Measurements from ENCODE around the gene TMEM145.
A peak's percentile ranks its signal among the peaks of the same experiment; 100 is the strongest.

The TMEM145 gene

DNA sequence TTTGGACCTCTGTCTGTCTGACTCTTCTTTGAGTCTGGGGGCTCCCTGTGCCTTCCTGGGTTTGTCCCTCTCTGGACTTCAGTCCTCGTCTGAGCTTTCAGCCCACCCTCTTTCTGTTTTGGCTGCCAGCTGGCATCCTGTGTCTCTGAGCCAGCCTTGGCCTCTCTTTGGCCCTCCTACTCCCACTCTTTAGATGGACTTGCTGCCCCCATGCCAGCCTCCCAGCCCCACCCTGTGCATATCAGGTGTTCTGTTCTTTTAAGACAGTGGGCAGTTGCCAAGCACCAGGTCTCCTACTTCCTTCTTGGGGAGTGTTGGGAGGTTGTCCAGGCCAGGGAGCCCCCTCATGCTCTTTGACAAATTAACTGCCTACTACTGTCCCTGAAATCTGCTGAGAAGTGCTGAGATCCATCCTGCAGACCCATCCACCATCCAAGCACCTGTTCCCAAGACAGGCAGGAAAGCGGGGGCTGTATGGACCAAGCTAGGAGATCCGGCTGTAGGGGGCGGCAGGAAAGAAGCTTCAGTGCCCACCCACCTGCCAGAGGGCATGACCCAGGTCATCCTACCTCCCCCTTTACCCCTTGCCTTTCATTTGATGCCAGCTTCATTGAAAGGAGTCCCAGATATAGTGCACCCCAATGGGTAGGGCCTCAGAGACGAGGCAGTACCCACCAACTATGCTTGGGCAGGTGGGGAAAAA, 34.5 kb upstream of the TMEM145 start:
- DNase-seq: no peak

DNA sequence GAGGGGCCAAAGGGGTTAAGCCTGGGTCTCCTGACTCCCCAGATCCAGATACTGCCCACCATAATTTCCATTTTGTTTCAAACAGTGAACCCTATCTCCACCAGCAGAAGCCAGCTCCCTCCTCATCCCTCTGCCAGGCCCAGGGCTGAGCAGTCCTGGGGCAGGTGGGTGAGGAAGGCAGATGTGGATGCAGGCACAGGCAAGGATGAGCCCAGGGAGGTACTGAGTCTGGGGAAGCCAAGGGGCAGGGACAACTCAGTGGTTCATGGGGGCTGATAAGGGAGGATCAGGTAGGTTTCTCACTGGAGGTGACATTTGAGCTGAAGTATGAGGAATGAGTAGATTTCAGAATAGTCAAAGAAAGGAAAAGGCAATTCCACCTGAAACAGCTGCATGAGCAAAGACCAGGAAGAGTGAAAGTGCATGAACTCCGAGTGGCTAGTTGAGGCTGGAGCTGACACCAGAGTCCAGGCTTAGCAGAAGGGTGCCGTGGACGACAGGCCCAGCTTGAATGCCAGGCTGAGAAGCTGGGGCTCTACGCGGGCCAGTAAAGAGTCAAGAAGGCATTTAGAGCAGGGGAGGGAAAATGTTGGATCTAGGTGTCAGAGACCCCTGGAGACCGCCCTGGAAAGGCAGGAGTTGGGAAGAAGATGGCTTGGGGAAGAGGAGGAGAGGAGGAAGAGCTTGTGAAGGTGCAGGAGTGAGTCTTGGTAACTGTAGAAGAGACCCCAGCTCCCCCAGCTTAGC, 33.8 kb upstream of the TMEM145 start:
- no peak for DNase-seq

DNA sequence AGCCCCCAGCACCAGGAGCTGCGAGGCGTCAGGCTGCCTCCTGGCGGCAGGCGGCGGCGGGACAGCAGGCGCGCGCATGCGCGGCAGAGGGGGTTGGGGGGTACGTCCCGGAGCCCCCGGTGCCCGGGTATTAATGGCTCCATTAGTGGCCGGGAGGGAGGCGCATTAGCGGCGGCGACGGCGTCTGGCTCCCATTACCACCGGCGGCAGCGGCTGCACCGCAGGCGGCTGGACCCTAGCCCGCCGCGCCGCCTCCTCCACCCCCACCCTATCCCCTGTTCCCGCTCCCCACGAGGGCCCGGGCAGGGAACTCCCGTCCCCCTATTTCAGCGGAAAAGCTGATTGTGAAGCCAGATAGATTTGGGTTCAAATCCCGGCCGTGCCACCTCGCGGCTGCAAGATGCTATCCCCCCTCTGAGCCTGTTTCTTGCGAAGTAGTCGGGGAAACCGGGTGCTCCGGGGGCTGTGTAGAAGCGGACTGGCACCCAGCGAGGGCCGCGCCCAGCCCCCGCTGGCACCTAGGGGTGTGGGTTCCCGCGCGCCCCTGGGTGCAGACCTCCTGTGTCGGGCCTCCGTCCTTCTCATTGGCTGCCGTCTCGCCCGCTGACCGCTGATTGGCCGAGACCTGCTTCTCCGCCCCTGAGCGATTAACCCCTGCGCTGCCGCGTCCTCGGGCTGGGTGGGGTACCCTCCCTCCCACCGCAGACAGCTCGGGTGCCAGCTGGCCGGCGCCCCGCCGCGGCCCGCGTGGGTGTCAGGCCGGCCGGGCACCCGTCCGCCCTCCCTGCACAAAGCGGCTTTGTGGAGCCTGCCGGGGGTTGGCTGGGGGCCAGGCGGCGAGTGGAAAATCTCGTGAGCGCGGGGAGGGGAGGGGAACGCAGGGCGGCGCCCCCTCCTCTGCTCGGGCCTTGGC, 33.0 kb upstream of the TMEM145 start:
- peak; percentile 81 for DNase-seq

DNA sequence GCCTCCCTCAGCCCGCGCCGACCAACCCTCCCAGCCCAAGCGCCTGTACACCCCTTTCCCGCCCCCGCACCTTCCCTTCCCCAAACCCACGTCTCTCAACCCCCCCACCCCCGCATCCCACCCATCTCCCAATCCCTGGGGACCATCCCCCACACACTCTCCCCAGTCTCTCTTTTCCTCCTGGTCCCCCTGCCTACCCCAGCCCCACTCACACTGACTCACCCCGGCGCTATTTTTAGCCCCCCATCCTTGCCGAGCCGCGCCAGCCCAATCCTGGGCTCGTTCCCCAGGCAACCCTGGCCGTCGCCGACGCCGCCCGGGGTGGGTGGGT, 32.3 kb upstream of the TMEM145 start:
- DNase-seq: no peak

- peak; percentile 17 for DNase-seq
These were observed 31.8 kb upstream of the TMEM145 start for GRCh38 chr19:42281146-42281826.

- no peak for DNase-seq
These were observed 31.0 kb upstream of the TMEM145 start for GRCh38 chr19:42281827-42282762.

DNA sequence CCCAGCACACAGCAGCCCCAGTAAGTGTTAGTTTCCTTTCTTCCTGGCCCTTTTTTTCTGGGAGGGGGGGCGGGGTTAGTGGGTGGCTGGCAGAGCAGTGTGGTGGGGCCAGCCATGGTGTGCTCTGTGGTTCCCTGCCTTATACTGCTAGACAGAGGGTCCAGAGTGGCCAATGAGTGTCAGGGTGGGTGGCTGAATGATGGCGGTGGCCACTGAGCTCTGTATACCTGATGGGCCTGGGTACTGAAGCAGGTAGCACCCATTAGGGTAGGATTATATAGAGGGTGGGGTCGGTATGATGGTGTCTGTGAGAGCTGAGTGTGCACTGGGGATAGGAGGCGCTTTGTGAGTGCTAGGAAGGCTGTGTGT, 30.3 kb upstream of the TMEM145 start:
- DNase-seq: no peak

DNA sequence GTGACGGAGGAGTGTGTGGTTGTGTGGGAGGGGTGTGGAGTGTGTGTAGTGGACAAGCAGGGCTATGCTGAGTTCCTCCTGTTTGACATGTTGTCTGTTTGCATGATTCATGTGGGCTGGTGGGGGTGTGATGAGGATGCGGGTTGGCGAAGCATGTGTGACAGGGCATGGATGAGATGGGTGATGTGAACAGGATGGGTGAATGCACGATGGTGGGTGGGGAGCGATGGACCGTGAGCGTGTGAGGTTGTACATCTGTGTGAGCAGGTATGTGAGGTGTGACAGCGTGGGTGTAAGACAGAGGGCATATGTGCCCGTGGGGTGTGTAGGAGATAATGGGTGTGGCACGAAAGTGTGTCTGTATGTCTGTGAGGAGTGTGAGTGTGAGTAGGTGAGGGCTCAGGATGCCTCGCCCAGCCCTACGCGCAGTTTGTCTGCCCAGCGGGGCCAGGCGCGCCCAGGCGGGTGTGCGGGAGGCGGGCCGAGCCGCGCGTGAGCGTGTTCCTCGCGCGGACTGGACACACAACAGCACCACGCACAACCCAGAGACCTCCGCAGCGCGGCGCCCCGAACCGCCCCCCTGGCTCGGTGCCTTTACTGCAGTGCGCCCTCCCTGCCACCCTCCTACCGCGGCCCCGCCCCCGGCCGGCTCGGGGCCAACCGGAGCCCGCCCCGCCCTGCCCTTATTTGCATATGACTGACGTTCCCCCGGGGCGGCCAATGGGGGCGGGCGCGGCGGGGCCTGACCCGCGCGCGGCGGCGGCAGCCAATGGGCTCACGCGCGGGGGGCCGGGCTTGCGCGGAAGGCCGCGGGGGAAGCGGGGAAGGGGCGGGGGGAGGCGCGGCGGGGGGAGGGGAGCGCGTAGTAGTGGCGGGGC, 29.7 kb upstream of the TMEM145 start:
- DNase-seq: peak; percentile 95

DNA sequence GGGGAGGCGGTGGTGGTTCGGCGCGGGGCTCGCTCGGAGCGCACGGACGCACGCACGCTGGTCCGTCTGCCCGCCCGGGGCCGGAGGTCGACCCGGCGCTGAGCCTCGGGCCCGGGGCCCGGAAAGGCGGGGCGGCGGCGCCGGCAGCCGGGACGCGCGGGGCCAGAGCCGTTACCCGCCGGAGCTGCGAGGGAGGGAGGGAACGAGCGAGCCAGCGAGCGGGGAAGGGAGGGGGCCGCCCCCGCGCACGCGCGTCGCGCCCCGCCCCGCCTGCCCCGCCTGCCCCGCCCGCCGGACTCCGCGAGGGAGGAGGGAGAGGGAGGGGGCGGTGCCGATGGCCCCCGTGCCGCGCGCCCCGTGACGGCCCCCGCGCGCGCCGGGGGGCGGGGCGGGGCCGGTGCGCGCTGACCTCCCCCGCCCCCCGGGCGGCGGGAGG, 29.0 kb upstream of the TMEM145 start:
- DNase-seq: peak; percentile 88

- peak; percentile 26 for DNase-seq
These were observed 28.3 kb upstream of the TMEM145 start for GRCh38 chr19:42284591-42285341.

DNA sequence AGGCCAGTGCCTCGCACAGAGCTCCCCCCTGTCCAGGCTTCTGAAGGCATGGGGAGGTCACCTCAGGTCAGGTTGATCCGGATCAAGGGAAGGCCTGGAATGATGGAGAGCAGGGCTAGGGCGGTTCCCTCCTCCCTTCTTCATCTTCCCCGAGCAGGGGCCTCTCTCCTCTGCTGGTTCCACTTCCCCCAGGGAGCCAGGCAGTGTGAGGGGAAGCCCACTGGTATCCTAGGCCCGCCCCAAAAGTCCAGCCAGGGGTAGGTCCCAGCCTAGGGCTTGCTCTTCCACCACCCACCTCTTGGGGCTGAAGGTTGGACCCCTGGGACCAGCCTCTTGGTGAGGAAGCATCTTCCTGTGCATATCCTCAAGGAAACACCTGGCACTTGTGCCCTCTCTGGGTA, 27.6 kb upstream of the TMEM145 start:
- DNase-seq: no peak

GRCh38 chr19:42285988-42286348, 27.1 kb upstream of the TMEM145 start:
- no peak for DNase-seq

GRCh38 chr19:42286349-42287016, 26.6 kb upstream of the TMEM145 start:
- no peak for DNase-seq

DNA sequence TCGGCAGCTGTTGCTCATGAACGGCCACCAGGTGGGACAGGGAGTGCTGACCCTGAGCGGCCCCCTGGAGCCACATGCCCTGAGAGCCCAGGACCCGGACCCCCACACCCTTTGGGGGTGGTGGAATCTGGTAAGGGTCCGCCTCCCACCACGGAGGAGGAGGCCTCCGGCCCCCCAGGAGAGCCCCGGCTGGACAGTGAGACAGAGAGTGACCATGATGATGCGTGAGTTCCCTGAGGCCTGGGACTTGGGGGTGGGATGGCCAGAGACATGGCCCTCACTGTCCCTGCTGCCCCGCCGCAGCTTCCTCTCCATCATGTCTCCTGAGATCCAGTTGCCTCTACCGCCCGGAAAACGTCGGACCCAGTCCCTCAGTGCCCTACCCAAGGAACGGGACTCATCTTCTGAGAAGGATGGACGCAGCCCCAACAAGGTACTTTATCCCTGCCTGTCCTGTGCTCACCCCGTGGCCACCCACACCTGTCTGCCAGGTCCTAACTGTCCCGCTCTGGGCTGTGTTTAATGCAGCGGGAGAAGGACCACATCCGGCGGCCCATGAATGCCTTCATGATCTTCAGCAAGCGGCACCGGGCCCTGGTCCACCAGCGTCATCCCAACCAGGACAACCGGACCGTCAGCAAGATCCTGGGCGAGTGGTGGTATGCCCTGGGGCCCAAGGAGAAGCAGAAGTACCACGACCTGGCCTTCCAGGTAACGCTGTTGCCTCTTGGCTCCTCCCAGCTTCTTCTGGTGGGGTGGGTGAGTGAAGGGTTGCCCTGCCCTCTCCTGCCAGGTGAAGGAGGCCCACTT, 25.9 kb upstream of the TMEM145 start:
- no peak for DNase-seq

DNA sequence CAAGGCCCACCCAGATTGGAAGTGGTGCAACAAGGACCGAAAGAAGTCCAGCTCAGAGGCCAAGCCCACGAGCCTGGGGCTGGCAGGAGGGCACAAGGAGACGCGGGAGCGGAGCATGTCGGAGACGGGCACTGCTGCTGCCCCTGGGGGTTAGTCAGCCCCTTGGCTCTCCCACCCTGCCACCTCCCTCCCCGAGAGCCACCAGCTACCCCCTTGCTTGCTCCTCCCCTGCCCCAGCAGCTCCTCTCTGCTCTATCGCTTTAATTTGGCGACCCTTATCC, 25.3 kb upstream of the TMEM145 start:
- no peak for DNase-seq

- DNase-seq: no peak
These were observed 24.7 kb upstream of the TMEM145 start for GRCh38 chr19:42288387-42288786.

GRCh38 chr19:42288881-42289555, 24.1 kb upstream of the TMEM145 start:
- DNase-seq: no peak

DNA sequence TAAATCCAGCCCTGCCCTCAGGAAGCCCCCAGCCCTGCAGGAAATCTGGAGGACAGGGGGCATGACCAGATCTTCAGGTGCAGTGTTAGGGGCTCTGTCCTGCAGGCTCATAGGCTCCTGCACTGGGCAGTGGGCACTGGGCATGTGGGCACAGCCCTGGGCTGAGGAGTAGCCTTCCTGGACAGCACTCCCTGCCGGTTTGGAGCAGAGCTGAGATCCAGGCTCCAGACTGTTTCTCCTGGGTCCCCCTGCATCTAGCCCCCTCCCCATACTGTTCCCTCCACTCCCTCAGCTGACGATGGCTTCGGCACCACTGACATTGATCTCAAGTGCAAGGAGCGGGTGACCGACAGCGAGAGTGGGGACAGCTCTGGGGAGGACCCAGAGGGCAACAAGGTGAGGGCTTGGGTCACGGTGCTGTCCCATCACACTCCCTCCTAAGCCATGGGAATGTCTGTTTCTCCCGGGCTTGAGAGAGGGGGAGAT, 23.5 kb upstream of the TMEM145 start:
- no peak for DNase-seq
